ENCODE results near the gene DSCAM. TPM values are rescaled to one million over a fixed set of nuclear protein-coding genes. Genes with fewer than 3 reads are reported as not detected.

DSCAM gene
- total and polyA plus RNA-seq, 2 experiments from 2014 or later, result 0.07 TPM; not detected in 1

GRCh38 chr21:39972471-39972870, 874.5 kb downstream of the DSCAM start (continued):
- TF ChIP-seq NANOG (IDR thresholded peaks at IDR 0.05; ENCODE audit: borderline replicate concordance), result no peak
- no peak for TF ChIP-seq ETS1 (IDR thresholded peaks at IDR 0.05)
- TF ChIP-seq, protein P1, sequence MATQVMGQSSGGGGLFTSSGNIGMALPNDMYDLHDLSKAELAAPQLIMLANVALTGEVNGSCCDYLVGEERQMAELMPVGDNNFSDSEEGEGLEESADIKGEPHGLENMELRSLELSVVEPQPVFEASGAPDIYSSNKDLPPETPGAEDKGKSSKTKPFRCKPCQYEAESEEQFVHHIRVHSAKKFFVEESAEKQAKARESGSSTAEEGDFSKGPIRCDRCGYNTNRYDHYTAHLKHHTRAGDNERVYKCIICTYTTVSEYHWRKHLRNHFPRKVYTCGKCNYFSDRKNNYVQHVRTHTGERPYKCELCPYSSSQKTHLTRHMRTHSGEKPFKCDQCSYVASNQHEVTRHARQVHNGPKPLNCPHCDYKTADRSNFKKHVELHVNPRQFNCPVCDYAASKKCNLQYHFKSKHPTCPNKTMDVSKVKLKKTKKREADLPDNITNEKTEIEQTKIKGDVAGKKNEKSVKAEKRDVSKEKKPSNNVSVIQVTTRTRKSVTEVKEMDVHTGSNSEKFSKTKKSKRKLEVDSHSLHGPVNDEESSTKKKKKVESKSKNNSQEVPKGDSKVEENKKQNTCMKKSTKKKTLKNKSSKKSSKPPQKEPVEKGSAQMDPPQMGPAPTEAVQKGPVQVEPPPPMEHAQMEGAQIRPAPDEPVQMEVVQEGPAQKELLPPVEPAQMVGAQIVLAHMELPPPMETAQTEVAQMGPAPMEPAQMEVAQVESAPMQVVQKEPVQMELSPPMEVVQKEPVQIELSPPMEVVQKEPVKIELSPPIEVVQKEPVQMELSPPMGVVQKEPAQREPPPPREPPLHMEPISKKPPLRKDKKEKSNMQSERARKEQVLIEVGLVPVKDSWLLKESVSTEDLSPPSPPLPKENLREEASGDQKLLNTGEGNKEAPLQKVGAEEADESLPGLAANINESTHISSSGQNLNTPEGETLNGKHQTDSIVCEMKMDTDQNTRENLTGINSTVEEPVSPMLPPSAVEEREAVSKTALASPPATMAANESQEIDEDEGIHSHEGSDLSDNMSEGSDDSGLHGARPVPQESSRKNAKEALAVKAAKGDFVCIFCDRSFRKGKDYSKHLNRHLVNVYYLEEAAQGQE (IDR thresholded peaks at IDR 0.05; ENCODE audit: unreplicated experiment), result no peak
- TF ChIP-seq CTCF (conservative IDR thresholded peaks at IDR 0.05; ENCODE audit: low read depth in 2 of 2), result no peak
- TF ChIP-seq POLR2AphosphoS5 (IDR thresholded peaks at IDR 0.05; ENCODE audit: low read depth), result no peak

DNA sequence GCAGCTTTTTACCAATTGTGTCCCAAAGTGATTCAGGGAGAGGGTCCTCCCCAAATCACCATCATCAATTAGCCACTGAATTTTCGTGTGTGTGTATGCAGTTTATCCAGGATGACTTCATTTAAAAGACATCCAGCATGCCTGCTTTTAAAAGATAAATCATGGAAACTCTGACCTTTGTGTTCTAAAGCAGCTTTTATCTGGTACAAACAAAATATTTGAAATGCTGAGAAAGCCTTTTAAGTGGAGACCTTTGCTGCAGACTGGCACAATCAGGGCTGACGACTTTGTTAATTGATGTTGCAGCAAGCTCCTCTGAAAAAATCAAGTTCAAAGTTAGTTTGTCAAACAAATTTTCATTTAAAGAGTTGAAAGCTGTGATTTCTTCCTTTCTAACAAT, 875.0 kb downstream of the DSCAM start:
- H3K9me3 Mint-ChIP-seq, result peaks cover 17% of the 10 kb centered on the region
- no peak overlapping the region for H2AFZ ChIP-seq
- no peaks in the 10 kb centered on the region for H3K79me2 ChIP-seq (replicated peaks; ENCODE audit: insufficient read depth)
- H3K4me2 ChIP-seq, result no peak overlapping the region
- no peaks in the 10 kb centered on the region for H3F3A ChIP-seq (replicated peaks; ENCODE audit: low read depth)
- H3K4me3 ChIP-seq, result no peak overlapping the region
- H3K27ac ChIP-seq (ENCODE audit: low read depth), result no peak overlapping the region
- DNase-seq (ENCODE audit: low spot score) (no peak), ATAC-seq (no peak)
- H3K4me3 Mint-ChIP-seq, result no peak overlapping the region
- no peaks in the 10 kb centered on the region for H3K4me1 ChIP-seq (ENCODE audit: insufficient read depth)
- no peak overlapping the region for H3K27ac Mint-ChIP-seq
- H3K27me3 Mint-ChIP-seq (ENCODE audit: insufficient read depth, low read depth, poor library complexity), result peaks cover 5% of the 10 kb centered on the region
- no peaks in the 10 kb centered on the region for H4K20me1 ChIP-seq (replicated peaks; ENCODE audit: insufficient read depth)
- H3K4me1 Mint-ChIP-seq, result no peaks in the 10 kb centered on the region
- no peaks in the 10 kb centered on the region for H3K36me3 ChIP-seq (ENCODE audit: insufficient read depth)
- H3K27me3 ChIP-seq (ENCODE audit: insufficient read depth), result no peaks in the 10 kb centered on the region
- H3K9me2 ChIP-seq (ENCODE audit: insufficient read depth), result peaks cover 6% of the 10 kb centered on the region; the same call in 1 of the 2 replicates
- H3K36me3 Mint-ChIP-seq (ENCODE audit: low read depth), result no peaks in the 10 kb centered on the region
- TF ChIP-seq JUNB (IDR thresholded peaks at IDR 0.05; ENCODE audit: unreplicated experiment) (no peak), ZNF331 (CRISPR knock-in tag; IDR thresholded peaks at IDR 0.05; ENCODE audit: low read depth) (no peak), ZNF462 (CRISPR knock-in tag; IDR thresholded peaks at IDR 0.05) (no peak), NANOG (IDR thresholded peaks at IDR 0.05; ENCODE audit: borderline replicate concordance) (no peak)
- TF ChIP-seq, protein P1 (IDR thresholded peaks at IDR 0.05; ENCODE audit: unreplicated experiment), result no peak

All from GM23338 (cell line).